Mesothelial cell of epicardium (in vitro differentiated cells): ENCODE measurements around the gene CHD9NB. TPM values are rescaled to one million over a fixed set of nuclear protein-coding genes. Genes with fewer than 3 reads are reported as not detected.

Source experiments
- DNase-seq, 2 experiments: peaks; one replicate each; pipeline ENCODE4 v3.0.0; 2021; ENCODE audit warnings: low spot score in 2 of 2; ENCODE audit not compliant: unreplicated experiment in 2 of 2
- H3K27ac Mint-ChIP-seq: 2 replicates; pipeline ENCODE4 v1.8.0; 2021; ENCODE audit warnings: mixed read lengths
- H3K27me3 Mint-ChIP-seq: 2 replicates; pipeline ENCODE4 v1.8.0; 2021; ENCODE audit warnings: low read depth, mixed read lengths
- H3K36me3 Mint-ChIP-seq: 2 replicates; pipeline ENCODE4 v1.8.0; 2021; ENCODE audit warnings: mixed read lengths
- H3K4me1 Mint-ChIP-seq: 2 replicates; pipeline ENCODE4 v1.8.0; 2021; ENCODE audit warnings: mixed read lengths
- H3K4me3 Mint-ChIP-seq: 2 replicates; pipeline ENCODE4 v1.8.0; 2021; ENCODE audit warnings: mild to moderate bottlenecking, moderate library complexity, mixed read lengths
- H3K9me3 Mint-ChIP-seq: 2 replicates; pipeline ENCODE4 v1.8.0; 2021; ENCODE audit warnings: mixed read lengths
- total RNA-seq: library from RNA; stranded (reverse); gene quantifications from 3 replicates; pipeline ENCODE4 v1.2.1, GENCODE V29; 2021
- TF ChIP-seq, protein P1 (sequence below): fragments of 200-600 bp; sonication (generic); IDR thresholded peaks from one replicate; pipeline ENCODE4 v1.5.0; 2021; ENCODE audit warnings: antibody characterized with exemption; ENCODE audit not compliant: unreplicated experiment

The CHD9NB gene
- total RNA-seq, 1 donor from 2014 or later, result 0.29 TPM

DNA sequence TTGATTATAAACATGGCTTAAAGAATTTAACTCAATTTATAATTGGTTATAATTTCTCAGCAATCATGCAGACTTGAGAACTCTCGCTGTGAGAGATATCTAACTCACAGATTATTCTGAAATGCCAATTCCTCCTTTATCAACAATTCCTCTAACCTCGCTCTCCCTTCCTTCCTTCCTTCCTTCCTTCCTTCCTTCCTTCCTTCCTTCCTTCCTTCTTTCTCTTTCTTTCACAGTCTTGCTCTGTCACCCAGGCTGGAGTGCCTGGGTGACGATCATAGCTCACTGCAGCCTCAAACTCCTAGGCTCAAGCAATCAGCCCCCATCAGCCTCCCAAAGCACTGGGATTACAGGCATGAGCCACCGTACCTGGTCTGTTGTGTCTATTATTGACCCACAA, 44.5 kb upstream of the CHD9NB start:
- H3K27ac Mint-ChIP-seq, result peak overlapping the region; percentile 18
- peaks cover 28% of the 10 kb centered on the region for H3K4me1 Mint-ChIP-seq
- no peak for DNase-seq

DNA sequence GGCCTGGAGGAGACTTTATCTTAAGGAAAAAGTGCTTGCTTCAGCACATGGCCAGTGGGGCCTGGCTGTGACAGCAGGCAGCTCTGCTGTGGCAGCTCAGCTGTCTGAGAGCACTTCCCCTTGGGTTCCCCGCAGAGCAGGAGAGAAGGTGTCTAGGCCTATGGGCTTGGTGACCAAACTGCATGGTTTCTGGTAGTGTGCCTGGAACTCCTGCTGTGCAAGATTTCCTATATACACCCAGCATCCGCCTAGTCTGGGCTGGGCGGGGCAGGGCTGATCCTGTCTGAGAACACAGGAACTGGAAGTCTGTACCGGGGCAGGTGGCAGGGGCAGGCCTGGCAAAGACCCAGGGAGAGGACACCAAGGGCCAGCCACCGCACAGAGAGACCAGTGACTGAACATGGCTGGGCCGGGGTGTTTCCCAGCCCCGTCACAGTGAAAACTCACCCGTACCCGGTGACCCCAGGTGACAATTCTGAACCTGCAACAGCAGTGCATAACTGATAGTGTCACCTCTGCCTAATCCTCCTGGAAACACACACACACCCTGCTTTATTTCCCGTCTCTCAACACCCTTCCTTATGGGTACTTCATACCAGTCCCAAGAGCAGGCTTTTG, 41.4 kb upstream of the CHD9NB start:
- Mint-ChIP-seq H3K4me1 (peaks cover 34% of the 10 kb centered on the region), H3K9me3 (no peaks in the 10 kb centered on the region), H3K36me3 (peaks cover 5% of the 10 kb centered on the region), H3K4me3 (no peak overlapping the region), H3K27ac (peak overlapping the region; percentile 25), H3K27me3 (no peaks in the 10 kb centered on the region)
- DNase-seq, result no peak
- TF ChIP-seq, protein P1, sequence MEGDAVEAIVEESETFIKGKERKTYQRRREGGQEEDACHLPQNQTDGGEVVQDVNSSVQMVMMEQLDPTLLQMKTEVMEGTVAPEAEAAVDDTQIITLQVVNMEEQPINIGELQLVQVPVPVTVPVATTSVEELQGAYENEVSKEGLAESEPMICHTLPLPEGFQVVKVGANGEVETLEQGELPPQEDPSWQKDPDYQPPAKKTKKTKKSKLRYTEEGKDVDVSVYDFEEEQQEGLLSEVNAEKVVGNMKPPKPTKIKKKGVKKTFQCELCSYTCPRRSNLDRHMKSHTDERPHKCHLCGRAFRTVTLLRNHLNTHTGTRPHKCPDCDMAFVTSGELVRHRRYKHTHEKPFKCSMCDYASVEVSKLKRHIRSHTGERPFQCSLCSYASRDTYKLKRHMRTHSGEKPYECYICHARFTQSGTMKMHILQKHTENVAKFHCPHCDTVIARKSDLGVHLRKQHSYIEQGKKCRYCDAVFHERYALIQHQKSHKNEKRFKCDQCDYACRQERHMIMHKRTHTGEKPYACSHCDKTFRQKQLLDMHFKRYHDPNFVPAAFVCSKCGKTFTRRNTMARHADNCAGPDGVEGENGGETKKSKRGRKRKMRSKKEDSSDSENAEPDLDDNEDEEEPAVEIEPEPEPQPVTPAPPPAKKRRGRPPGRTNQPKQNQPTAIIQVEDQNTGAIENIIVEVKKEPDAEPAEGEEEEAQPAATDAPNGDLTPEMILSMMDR, result no peak

More for the DNA sequence above, 44.5 kb upstream of the CHD9NB start:
- H3K36me3 Mint-ChIP-seq, result peaks cover 3% of the 10 kb centered on the region
- H3K4me3 Mint-ChIP-seq, result no peak overlapping the region
- H3K27me3 Mint-ChIP-seq, result no peaks in the 10 kb centered on the region
- TF ChIP-seq, protein P1, result no peak
- H3K9me3 Mint-ChIP-seq, result no peaks in the 10 kb centered on the region

DNA sequence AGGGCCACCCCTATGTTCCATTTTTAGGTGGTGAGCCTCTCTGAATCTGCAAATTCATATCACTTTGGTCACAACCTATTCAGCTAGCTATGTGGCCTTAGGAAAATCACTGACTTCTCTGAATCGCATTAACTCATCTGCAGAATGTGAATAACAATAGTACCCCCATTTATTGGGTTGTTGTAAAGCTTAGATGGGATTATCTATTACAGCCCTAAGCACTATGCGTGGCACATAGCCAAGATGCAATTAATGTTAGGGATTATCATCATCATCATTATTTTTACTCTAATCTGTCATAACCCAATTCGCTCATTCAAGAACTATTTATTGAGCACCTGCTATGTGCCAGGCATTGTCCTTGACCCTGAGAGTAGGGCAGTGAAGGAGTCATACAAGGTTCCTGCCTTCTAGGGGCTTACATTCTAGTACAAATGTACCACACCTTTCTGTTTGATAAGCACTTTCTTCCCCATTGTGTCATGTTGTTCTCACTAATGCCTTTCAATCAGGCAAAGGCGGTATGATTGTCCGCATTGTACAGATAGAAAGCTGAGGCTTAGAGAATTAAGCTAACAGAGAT, 40.6 kb upstream of the CHD9NB start:
- Mint-ChIP-seq H3K36me3 (peaks cover 5% of the 10 kb centered on the region), H3K27ac (no peak overlapping the region), H3K27me3 (no peaks in the 10 kb centered on the region), H3K4me3 (no peak overlapping the region), H3K4me1 (peaks cover 26% of the 10 kb centered on the region), H3K9me3 (no peaks in the 10 kb centered on the region)
- no peak for DNase-seq
- TF ChIP-seq, protein P1, result no peak

DNA sequence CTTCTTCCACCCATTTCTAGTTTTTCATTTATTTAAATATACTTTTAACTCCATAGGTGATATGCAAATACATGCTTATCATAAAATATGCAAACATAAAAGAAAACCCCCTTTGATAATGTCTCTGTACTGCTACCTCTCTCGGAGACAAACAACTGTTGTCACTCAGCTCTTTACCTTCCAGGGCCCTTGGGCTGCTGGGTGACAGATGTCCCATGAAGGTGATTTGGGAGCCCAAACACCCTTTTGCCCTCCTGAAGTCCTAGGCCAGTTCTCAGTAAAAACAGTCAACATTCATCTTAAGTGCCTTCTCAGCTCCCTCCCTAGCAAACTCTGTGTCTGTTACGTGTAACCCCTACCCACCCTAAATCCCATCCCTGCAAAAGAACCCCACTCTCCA, 39.6 kb upstream of the CHD9NB start:
- H3K4me1 Mint-ChIP-seq, result peaks cover 26% of the 10 kb centered on the region
- H3K9me3 Mint-ChIP-seq, result no peaks in the 10 kb centered on the region
- H3K4me3 Mint-ChIP-seq, result no peak overlapping the region
- TF ChIP-seq, protein P1, result no peak
- no peaks in the 10 kb centered on the region for H3K27me3 Mint-ChIP-seq
- no peak for DNase-seq
- no peak overlapping the region for H3K27ac Mint-ChIP-seq
- peaks cover 5% of the 10 kb centered on the region for H3K36me3 Mint-ChIP-seq

DNA sequence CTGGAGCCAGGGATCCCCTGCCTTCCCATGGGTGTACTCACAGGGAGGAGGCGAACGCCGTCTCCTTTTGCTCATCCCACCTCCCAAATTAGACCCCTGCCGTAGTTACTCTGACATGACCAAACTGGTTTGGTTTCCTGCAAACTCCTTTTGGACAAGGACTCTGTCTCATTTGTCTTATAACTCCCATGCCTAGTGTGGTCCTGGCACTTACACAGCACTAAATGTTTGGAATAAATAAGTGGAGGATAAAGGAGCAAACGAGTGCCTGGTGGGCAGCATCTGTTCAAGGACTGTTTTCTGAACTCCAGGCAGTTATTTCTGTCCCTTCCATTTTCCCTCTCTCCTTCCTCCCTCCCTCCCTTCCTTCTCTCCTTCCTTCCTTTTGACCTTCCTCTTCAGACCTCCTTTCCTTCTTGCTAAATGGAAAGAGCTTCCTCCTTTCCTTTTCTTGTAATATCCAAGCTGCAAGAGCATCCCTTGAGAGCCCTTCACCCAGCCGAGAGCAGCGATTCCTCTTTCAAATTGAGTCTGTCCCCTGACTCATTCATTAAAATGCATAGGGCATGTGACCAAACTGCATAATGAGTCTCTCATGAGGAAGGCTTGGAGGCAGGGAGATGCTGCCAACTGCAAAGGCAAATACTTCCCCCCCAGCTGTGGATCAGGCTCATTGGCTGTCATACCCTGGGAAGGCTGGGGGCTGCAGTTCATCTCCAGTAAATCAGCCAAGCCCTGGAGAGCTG, 38.9 kb upstream of the CHD9NB start:
- TF ChIP-seq, protein P1, result no peak
- H3K27ac Mint-ChIP-seq, result peak overlapping the region; percentile 94
- no peak for DNase-seq
- no peaks in the 10 kb centered on the region for H3K27me3 Mint-ChIP-seq
- peaks cover 29% of the 10 kb centered on the region for H3K4me1 Mint-ChIP-seq
- no peak overlapping the region for H3K4me3 Mint-ChIP-seq
- H3K36me3 Mint-ChIP-seq, result peaks cover 5% of the 10 kb centered on the region
- H3K9me3 Mint-ChIP-seq, result no peaks in the 10 kb centered on the region
